Measurements from ENCODE around the gene KAT8. TPM values are rescaled to one million over a fixed set of nuclear protein-coding genes. Genes with fewer than 3 reads are reported as not detected.

The KAT8 gene
- total RNA-seq, 1 donor, result 31.8 TPM

- no peaks in the 10 kb centered on the region for H4K20me1 ChIP-seq (ENCODE audit: insufficient read depth, low read length)
- H3K4me1 ChIP-seq (ENCODE audit: insufficient read depth, low read length), result peaks cover 2% of the 10 kb centered on the region
- H3K4me3 ChIP-seq (ENCODE audit: insufficient read depth, low read length), result no peak overlapping the region
- H2AFZ ChIP-seq (ENCODE audit: low read length), result no peak overlapping the region
- no peak for TF ChIP-seq CTCF (IDR thresholded peaks at IDR 0.05; ENCODE audit: extremely low read depth, low read depth, low read length)
- no peak overlapping the region for H3K4me2 ChIP-seq (ENCODE audit: insufficient read depth, low read length)
- H3K9me3 ChIP-seq (ENCODE audit: low read depth, low read length), result no peaks in the 10 kb centered on the region
- H3K27ac ChIP-seq (ENCODE audit: low read depth, low read length), result no peak overlapping the region
- peaks cover 46% of the 10 kb centered on the region for H3K79me2 ChIP-seq (ENCODE audit: insufficient read depth, low read length)
- DNase-seq (ENCODE audit: insufficient read length, low spot score, missing footprints), result peak; percentile 82
- peaks cover 23% of the 10 kb centered on the region for H3K36me3 ChIP-seq (ENCODE audit: insufficient read depth, low read length)
- no peaks in the 10 kb centered on the region for H3K27me3 ChIP-seq (ENCODE audit: insufficient read depth, low read length)
These were observed 32.1 kb upstream of the KAT8 start for GRCh38 chr16:31085411-31085810.

- no peaks in the 10 kb centered on the region for H4K20me1 ChIP-seq (ENCODE audit: insufficient read depth, low read length)
- H3K36me3 ChIP-seq (ENCODE audit: insufficient read depth, low read length), result peaks cover 26% of the 10 kb centered on the region
- no peak overlapping the region for H3K4me3 ChIP-seq (ENCODE audit: insufficient read depth, low read length)
- H3K27me3 ChIP-seq (ENCODE audit: insufficient read depth, low read length), result no peaks in the 10 kb centered on the region
- no peak overlapping the region for H2AFZ ChIP-seq (ENCODE audit: low read length)
- no peaks in the 10 kb centered on the region for H3K9me3 ChIP-seq (ENCODE audit: low read depth, low read length)
- DNase-seq (ENCODE audit: insufficient read length, low spot score, missing footprints), result peak; percentile 80
- peaks cover 48% of the 10 kb centered on the region for H3K79me2 ChIP-seq (ENCODE audit: insufficient read depth, low read length)
- peaks cover 9% of the 10 kb centered on the region for H3K4me1 ChIP-seq (ENCODE audit: insufficient read depth, low read length)
- no peak overlapping the region for H3K27ac ChIP-seq (ENCODE audit: low read depth, low read length)
- no peak for TF ChIP-seq CTCF (IDR thresholded peaks at IDR 0.05; ENCODE audit: extremely low read depth, low read depth, low read length)
- H3K4me2 ChIP-seq (ENCODE audit: insufficient read depth, low read length), result no peak overlapping the region
These were observed 31.4 kb upstream of the KAT8 start for GRCh38 chr16:31085873-31086628.

GRCh38 chr16:31086629-31086906, 30.9 kb upstream of the KAT8 start:
- Histone ChIP-seq H3K9me3 (ENCODE audit: low read depth, low read length) (no peaks in the 10 kb centered on the region), H4K20me1 (ENCODE audit: insufficient read depth, low read length) (no peaks in the 10 kb centered on the region), H3K27ac (ENCODE audit: low read depth, low read length) (no peak overlapping the region), H2AFZ (ENCODE audit: low read length) (no peak overlapping the region), H3K27me3 (ENCODE audit: insufficient read depth, low read length) (no peaks in the 10 kb centered on the region), H3K4me2 (ENCODE audit: insufficient read depth, low read length) (no peak overlapping the region), H3K79me2 (ENCODE audit: insufficient read depth, low read length) (peaks cover 49% of the 10 kb centered on the region), H3K4me1 (ENCODE audit: insufficient read depth, low read length) (peaks cover 11% of the 10 kb centered on the region), H3K36me3 (ENCODE audit: insufficient read depth, low read length) (peaks cover 30% of the 10 kb centered on the region), H3K4me3 (ENCODE audit: insufficient read depth, low read length) (no peak overlapping the region)
- TF ChIP-seq CTCF (IDR thresholded peaks at IDR 0.05; ENCODE audit: extremely low read depth, low read depth, low read length), result no peak
- DNase-seq (ENCODE audit: insufficient read length, low spot score, missing footprints), result no peak

GRCh38 chr16:31087481-31087880, 30.0 kb upstream of the KAT8 start:
- H3K27ac ChIP-seq (ENCODE audit: low read depth, low read length), result no peak overlapping the region
- H3K4me1 ChIP-seq (ENCODE audit: insufficient read depth, low read length), result peaks cover 15% of the 10 kb centered on the region
- H3K27me3 ChIP-seq (ENCODE audit: insufficient read depth, low read length), result no peaks in the 10 kb centered on the region
- H2AFZ ChIP-seq (ENCODE audit: low read length), result no peak overlapping the region
- no peak for TF ChIP-seq CTCF (IDR thresholded peaks at IDR 0.05; ENCODE audit: extremely low read depth, low read depth, low read length)
- no peak overlapping the region for H3K4me2 ChIP-seq (ENCODE audit: insufficient read depth, low read length)
- H4K20me1 ChIP-seq (ENCODE audit: insufficient read depth, low read length), result peaks cover 1% of the 10 kb centered on the region
- peak; percentile 74 for DNase-seq (ENCODE audit: insufficient read length, low spot score, missing footprints)
- peaks cover 30% of the 10 kb centered on the region for H3K36me3 ChIP-seq (ENCODE audit: insufficient read depth, low read length)
- peaks cover 48% of the 10 kb centered on the region for H3K79me2 ChIP-seq (ENCODE audit: insufficient read depth, low read length)
- no peak overlapping the region for H3K4me3 ChIP-seq (ENCODE audit: insufficient read depth, low read length)
- no peaks in the 10 kb centered on the region for H3K9me3 ChIP-seq (ENCODE audit: low read depth, low read length)

All from osteoblast (primary cell).